HG03095 (cell line): ENCODE measurements around the gene PTPRS.
"Not testable (repeated sequence)": the region's sequence is repeated elsewhere in the genome, so short reads cannot be mapped to it uniquely, and the experiment has no call there.

Experiments used
- ATAC-seq: cut with Tn5 transposase; IDR thresholded peaks from one replicate; pipeline ENCODE4 v1.9.1; 2021; ENCODE audit warnings: moderate library complexity; ENCODE audit not compliant: unreplicated experiment

PTPRS gene

GRCh38 chr19:5340637-5341447, at the start of gene PTPRS:
PTPRS (minus strand) TSS chr19:5340812; CDS start chr19:5286140, 54,672 bp downstream.
- ATAC-seq: no peak

GRCh38 chr19:5389353-5389752, 48.7 kb upstream of the PTPRS start:
- ATAC-seq: no peak

DNA sequence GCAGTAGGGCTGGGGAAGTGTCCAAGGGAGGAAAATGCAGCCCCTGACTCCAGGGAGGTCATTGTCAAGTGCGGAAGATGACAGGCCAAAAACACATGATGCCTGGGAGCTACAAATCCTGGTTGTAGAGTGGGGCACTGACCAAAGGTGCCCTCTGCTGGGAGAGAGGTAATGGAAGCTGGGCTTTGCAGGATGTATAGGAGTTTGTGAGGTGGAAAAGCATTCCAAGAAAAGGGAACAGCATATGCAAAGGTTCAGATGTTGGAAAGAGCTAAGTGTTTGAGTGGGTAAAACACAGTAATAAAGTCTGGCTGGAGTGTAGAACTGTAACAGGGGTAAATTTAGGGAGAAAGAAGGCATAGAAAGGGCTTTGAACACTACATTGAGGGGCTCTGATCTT, 46.9 kb upstream of the PTPRS start:
- ATAC-seq: no peak

- no peak for ATAC-seq
Observed at GRCh38 chr19:5386841-5387240, 46.2 kb upstream of the PTPRS start.

DNA sequence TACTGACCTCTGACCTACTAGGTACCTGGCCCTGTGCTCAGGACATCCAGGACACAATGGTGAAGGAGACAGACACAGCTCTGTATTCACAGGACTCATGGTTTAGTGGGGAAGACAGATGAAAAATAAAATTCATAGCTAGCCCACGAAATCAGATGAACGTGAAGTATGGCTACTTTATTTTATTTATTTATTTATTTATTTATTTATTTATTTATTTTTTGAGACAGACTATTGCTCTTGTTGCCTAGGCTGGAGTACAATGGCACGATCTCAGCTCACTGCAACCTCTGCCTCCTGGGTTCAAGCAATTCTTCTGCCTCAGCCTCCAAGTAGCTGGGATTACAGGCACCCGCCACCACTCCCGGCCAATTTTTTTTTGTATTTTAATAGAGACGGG, 40.6 kb upstream of the PTPRS start:
- ATAC-seq: not testable (repeated sequence)

DNA sequence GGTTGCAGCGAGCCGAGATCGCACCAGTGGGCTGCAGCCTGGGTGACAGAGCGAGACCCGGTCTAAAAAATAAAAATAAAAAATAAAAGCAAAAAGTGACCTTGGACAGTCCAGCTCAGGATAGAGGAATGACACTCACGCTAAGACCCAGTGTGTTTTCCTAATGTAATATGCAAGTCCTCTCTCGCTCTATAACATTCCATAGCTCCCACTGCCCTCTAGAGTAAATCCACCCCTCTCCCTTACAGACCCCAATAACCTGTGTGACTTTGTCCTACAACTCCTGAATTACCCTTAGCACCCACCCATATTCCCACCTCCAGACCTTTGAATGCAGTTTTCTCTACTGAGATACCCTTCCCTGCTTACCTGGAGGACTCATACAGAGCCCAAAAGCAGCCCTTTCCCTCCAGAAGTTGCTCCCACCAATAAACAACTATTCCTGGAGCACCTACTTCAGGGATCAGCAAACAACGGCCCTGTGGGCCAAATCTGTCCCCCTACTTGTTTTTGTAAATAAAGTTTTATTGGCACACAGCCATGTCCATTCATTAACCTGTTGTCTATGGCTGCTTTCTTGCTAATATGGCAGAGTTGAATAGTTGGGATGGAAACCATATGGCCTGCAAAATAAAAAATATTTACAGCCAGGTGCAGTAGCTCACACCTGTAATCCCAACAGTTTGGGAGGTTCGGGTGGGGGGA, 39.8 kb upstream of the PTPRS start:
- ATAC-seq: no peak

GRCh38 chr19:5376928-5377327, 36.3 kb upstream of the PTPRS start:
- ATAC-seq: no peak

- no peak for ATAC-seq
Observed at GRCh38 chr19:5372572-5373200, 32.1 kb upstream of the PTPRS start.

GRCh38 chr19:5369962-5370367, 29.4 kb upstream of the PTPRS start:
- ATAC-seq: no peak

- ATAC-seq: no peak
Observed at GRCh38 chr19:5369304-5369703, 28.7 kb upstream of the PTPRS start.

- no peak for ATAC-seq
Observed at GRCh38 chr19:5367530-5368133, 27.0 kb upstream of the PTPRS start.

DNA sequence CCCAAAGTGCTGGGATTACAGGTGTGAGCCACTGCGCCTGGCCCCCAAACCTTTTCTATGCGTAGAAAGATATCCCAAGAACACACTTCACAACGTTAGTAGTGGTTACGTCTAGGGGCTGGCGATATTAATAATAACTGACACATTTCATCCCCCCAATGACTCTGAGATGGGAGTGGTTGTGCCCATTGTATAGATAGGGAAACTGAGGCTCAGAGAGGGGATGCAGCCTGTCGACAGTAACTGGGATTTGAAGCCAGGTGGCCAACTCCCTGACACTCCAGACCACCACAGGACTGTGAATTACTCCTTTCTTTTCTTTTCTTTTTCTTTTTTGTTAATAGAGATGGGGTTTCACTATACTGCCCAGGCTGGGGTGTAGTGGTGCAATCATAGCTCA, 25.3 kb upstream of the PTPRS start:
- no peak for ATAC-seq

- ATAC-seq: no peak
Observed at GRCh38 chr19:5364674-5365073, 24.1 kb upstream of the PTPRS start.

DNA sequence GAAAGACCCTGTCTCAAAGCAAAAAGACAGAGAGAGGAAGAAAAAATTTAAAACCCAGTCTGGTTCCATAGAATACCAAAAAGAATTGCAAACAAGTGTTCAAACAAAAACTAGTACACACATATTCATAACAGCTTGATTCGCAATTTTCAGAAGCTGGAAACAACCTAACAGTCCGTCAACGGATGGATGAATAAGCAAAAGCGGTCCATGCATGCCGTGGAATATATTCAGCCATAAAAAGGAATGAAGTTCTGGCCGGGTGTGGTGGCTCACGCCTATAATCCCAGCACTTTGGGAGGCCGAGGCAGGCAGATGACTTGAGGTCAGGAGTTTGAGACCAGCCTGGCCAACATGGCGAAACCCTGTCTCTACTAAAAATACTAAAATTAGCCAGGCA, 21.2 kb upstream of the PTPRS start:
- not testable (repeated sequence) for ATAC-seq

GRCh38 chr19:5361407-5361806, 20.8 kb upstream of the PTPRS start:
- ATAC-seq: no peak

DNA sequence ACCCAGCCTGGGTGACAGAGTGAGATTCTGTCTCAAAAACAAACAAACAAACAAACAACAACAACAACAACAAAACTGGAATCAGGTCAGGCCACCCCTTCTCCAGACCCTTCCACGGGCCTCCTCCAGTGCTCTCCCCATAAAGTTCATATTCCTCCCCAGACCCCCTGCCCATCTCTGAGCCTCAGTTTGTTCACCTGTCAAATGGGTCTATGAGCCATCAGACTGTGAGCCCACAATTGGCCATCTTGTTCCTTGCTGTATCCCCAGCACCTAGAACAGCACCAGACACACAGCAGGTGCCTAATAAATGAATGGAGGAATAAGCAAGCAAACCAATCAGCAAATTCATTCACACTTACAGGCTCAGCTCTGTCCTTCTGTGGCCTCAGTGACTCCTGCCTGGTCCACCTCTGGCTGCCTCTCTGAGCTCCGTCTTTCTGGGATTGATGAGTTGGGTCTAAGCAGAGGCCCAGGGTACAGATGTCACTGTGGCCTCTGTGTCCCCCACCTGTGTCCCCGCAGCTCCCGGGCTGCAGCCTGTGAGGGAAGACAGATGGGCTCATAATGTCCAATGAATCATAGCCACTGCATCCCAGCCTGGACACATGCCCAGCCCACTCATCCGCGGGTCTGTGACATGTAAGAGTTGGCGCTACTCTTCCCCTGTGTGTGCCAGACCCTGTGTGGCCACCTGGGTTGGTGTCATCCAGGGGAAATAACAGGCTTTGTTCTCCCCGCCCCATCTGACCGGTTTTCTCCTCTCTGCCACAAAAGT, 19.6 kb upstream of the PTPRS start:
- ATAC-seq: no peak

- ATAC-seq: no peak
Observed at GRCh38 chr19:5358173-5358800, 17.7 kb upstream of the PTPRS start.

GRCh38 chr19:5357584-5357983, 17.0 kb upstream of the PTPRS start:
- ATAC-seq: no peak

DNA sequence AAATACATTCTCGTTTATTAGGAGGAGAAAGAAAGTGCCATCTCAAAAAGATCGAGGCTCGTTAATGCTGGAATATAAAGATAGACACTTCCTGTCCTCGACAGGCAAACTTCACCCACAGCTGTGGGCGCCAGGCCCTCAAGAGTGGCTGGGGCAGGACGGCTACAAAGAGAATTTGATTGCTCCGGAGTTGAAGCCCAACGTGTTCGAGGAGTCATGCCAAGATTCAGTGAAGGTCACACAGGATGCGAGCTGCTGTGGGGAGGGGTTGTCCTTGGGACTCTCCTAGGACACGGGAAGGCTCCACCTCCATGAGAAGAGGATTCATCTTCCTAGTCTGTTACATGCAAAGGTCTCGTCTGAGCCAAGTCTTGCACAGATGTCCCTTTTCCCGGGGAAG, 16.3 kb upstream of the PTPRS start:
- ATAC-seq: no peak

DNA sequence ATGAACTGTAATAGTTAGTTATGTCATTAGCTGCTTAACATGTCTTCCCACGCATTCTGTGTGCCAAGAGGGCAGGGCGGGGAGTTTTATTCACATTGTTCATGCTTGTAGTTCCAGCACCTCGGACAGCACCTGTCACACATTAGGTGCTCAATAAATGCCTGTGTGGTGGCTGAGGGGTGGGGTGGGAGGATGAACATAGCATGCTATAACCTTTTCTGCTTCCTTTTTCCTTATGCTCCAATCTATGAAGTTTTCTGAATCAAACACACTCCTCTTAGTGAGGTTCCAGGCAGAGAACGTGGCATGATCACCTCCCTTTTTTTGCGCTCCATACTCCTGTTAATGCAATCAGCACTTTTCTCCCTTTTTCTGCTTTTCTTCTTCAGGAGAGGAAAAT, 15.8 kb upstream of the PTPRS start:
- ATAC-seq: no peak
